DMS114 treated with DMSO at 0.1 percent for 48 hours (cell line): ENCODE measurements around the gene FCHSD2.
A peak's percentile ranks its signal among the peaks of the same experiment; 100 is the strongest.

Experiments
- DNase-seq: peaks from one replicate; lab custom pipeline; 2025; ENCODE audit not compliant: unreplicated experiment; lab: John Stamatoyannopoulos, UW

FCHSD2 gene

GRCh38 chr11:72826942-72827480, 315.1 kb downstream of the FCHSD2 start:
- no peak for DNase-seq

- DNase-seq = no peak
Observed at GRCh38 chr11:72826191-72826941, 315.8 kb downstream of the FCHSD2 start.

- DNase-seq = no peak
Observed at GRCh38 chr11:72825661-72826060, 316.5 kb downstream of the FCHSD2 start.

- DNase-seq = no peak
Observed at GRCh38 chr11:72824811-72825505, 317.2 kb downstream of the FCHSD2 start.

- no peak for DNase-seq
Observed at GRCh38 chr11:72824020-72824419, 318.1 kb downstream of the FCHSD2 start.

- no peak for DNase-seq
Observed at GRCh38 chr11:72823105-72823804, 318.9 kb downstream of the FCHSD2 start.

GRCh38 chr11:72821920-72822799, 320.0 kb downstream of the FCHSD2 start:
- DNase-seq = peak; percentile 67

GRCh38 chr11:72821221-72821919, 320.7 kb downstream of the FCHSD2 start:
- DNase-seq = no peak

GRCh38 chr11:72820439-72821139, 321.5 kb downstream of the FCHSD2 start:
- no peak for DNase-seq

- no peak for DNase-seq
Observed at GRCh38 chr11:72818971-72819370, 323.1 kb downstream of the FCHSD2 start.

- no peak for DNase-seq
Observed at GRCh38 chr11:72817966-72818365, 324.2 kb downstream of the FCHSD2 start.

- no peak for DNase-seq
Observed at GRCh38 chr11:72816404-72816990, 325.6 kb downstream of the FCHSD2 start.

- no peak for DNase-seq
Observed at GRCh38 chr11:72815110-72815618, 327.0 kb downstream of the FCHSD2 start.

GRCh38 chr11:72814286-72815109, 327.6 kb downstream of the FCHSD2 start, which contains the start of gene ATG16L2:
ATG16L2 (plus strand) TSS chr11:72814411; CDS start chr11:72814446, 35 bp downstream.
- DNase-seq = peak; percentile 50

- DNase-seq = peak; percentile 50
Observed at GRCh38 chr11:72813740-72814285, 328.3 kb downstream of the FCHSD2 start.

GRCh38 chr11:72812967-72813739, 329.0 kb downstream of the FCHSD2 start:
- peak; percentile 37 for DNase-seq

GRCh38 chr11:72812604-72812966, 329.5 kb downstream of the FCHSD2 start:
- DNase-seq = no peak
